Gastrocnemius medialis (tissue), 4 donors: ENCODE measurements around the gene RNF169. TPM values are rescaled to one million over a fixed set of nuclear protein-coding genes. Genes with fewer than 3 reads are reported as not detected.

Experiments
- ATAC-seq, 2 donors: fragments of 150-250 bp; one replicate each; pipeline ENCODE4 v1.9.1; 2016
- DNase-seq, 2 donors: peaks; one replicate each; pipeline ENCODE4 v3.0.0-alpha.2; 2019
- H3K27ac ChIP-seq, 4 donors: fragments of 200-600 bp; sonication (generic); 1 replicate in 1 of 4; 2 replicates in 3 of 4; pipeline ENCODE4 v1.5.1; 2016 to 2018; ENCODE audit warnings: mild to moderate bottlenecking in 2 of 4, moderate library complexity in 1 of 4
- H3K27me3 ChIP-seq, 3 donors: fragments of 200-600 bp; sonication (generic) in 2 of 3; 1 replicate in 1 of 3; 2 replicates in 2 of 3; pipeline versions ENCODE4 v1.5.1 to v1.6.0; 2016 to 2019; ENCODE audit warnings: mild to moderate bottlenecking in 1 of 3, moderate library complexity in 1 of 3
- H3K36me3 ChIP-seq, 2 donors: fragments of 200-600 bp; sonication (generic) in 1 of 2; one replicate each; pipeline ENCODE4 v1.5.1; 2017 to 2018
- H3K4me1 ChIP-seq, 2 donors: fragments of 200-600 bp; sonication (generic) in 1 of 2; one replicate each; pipeline ENCODE4 v1.5.1; 2016 to 2017; ENCODE audit warnings: mild to moderate bottlenecking in 2 of 2
- H3K4me3 ChIP-seq, 4 donors: fragments of 200-600 bp; sonication (generic) in 3 of 4; 1 replicate in 1 of 4; 2 replicates in 3 of 4; pipeline ENCODE4 v1.5.1; 2016 to 2019; ENCODE audit warnings: mild to moderate bottlenecking in 2 of 4
- H3K9me3 ChIP-seq, 3 donors: fragments of 200-600 bp; sonication (generic) in 2 of 3; 1 replicate in 1 of 3; 2 replicates in 2 of 3; pipeline ENCODE4 v1.5.1; 2016 to 2019
- CTCF ChIP-seq, 5 experiments: fragments of 450-650 bp in 3 of 5; fragments of 200-600 bp in 2 of 5; sonication (generic) in 2 of 5; IDR thresholded peaks in 4 of 5; conservative IDR thresholded peaks in 1 of 5; 1 replicate in 4 of 5; 2 replicates in 1 of 5; pipeline ENCODE4 v1.5.1; 2016 to 2019; ENCODE audit warnings: antibody characterized with exemption in 5 of 5, mild to moderate bottlenecking in 3 of 5, moderate library complexity in 3 of 5
- POLR2A ChIP-seq, 2 donors: fragments of 450-650 bp; IDR thresholded peaks; one replicate each; pipeline ENCODE4 v1.6.1; 2017; ENCODE audit warnings: antibody characterized with exemption in 2 of 2, mild to moderate bottlenecking in 2 of 2, moderate library complexity in 2 of 2
- in situ Hi-C, 4 donors: fragments of 200-750 bp; cut with MboI; loops; one replicate each; pipeline versions ENCODE4 v1.15.0 to v1.8.0; 2017; ENCODE audit warnings: low sequenced_read_pairs in 4 of 4
- intact Hi-C: fragments of 100-400 bp; cut with DNase I; formaldehyde crosslinking; loops from one replicate; pipeline ENCODE4 v1.15.1; 2023; ENCODE audit warnings: low total_unique reads
- total RNA-seq, 4 donors: library from RNA; depleted of rRNA; stranded (reverse); fragments of >200 nt; gene quantifications; one replicate each; pipeline versions ENCODE4 v1.1.0 to v1.2.3, GENCODE V29; 2016

RNF169 gene
- total RNA-seq, 4 donors from 2014 or later = 17.1 to 25.2 (median 21.0) TPM

- intact Hi-C loops = no loop called here
Observed at GRCh38 chr11:74703211-74703610, 45.4 kb upstream of the RNF169 start.

GRCh38 chr11:74707182-74707581 is 41.5 kb upstream of the RNF169 start:
- TF ChIP-seq CTCF (IDR thresholded peaks at IDR 0.05 in 4 of 5, conservative IDR thresholded peaks at IDR 0.05 in 1 of 5) (no peak), POLR2A (IDR thresholded peaks at IDR 0.05) (no peak)
- H3K27me3 ChIP-seq = no peaks in the 10 kb centered on the region
- no peaks in the 10 kb centered on the region for H3K9me3 ChIP-seq
- no peak for DNase-seq
- intact Hi-C loops (no loop called here), in situ Hi-C loops (no loop called here)
- no peaks in the 10 kb centered on the region for H3K4me1 ChIP-seq
- no peaks in the 10 kb centered on the region for H3K36me3 ChIP-seq
- no peak overlapping the region for H3K4me3 ChIP-seq
- no peak overlapping the region for H3K27ac ChIP-seq
- no peak for ATAC-seq

More at GRCh38 chr11:74703211-74703610, 45.4 kb upstream of the RNF169 start:
- Histone ChIP-seq H3K4me1 (no peaks in the 10 kb centered on the region), H3K27me3 (no peaks in the 10 kb centered on the region), H3K9me3 (no peaks in the 10 kb centered on the region), H3K4me3 (no peak overlapping the region), H3K36me3 (no peaks in the 10 kb centered on the region), H3K27ac (no peak overlapping the region)
- TF ChIP-seq CTCF (IDR thresholded peaks at IDR 0.05 in 4 of 5, conservative IDR thresholded peaks at IDR 0.05 in 1 of 5) (no peak), POLR2A (IDR thresholded peaks at IDR 0.05) (no peak)
- no peak for DNase-seq
- no peak for ATAC-seq
- in situ Hi-C loops = no loop called here

GRCh38 chr11:74707602-74708510 is 40.8 kb upstream of the RNF169 start:
- H3K27ac ChIP-seq = no peak overlapping the region
- no peaks in the 10 kb centered on the region for H3K36me3 ChIP-seq
- H3K4me3 ChIP-seq = no peak overlapping the region
- H3K27me3 ChIP-seq = no peaks in the 10 kb centered on the region
- H3K4me1 ChIP-seq = no peaks in the 10 kb centered on the region
- no peak for TF ChIP-seq POLR2A (IDR thresholded peaks at IDR 0.05)
- no peak for TF ChIP-seq CTCF (IDR thresholded peaks at IDR 0.05 in 4 of 5, conservative IDR thresholded peaks at IDR 0.05 in 1 of 5)
- ATAC-seq = no peak
- DNase-seq = no peak
- intact Hi-C loops = no loop called here
- in situ Hi-C loops = no loop called here
- no peaks in the 10 kb centered on the region for H3K9me3 ChIP-seq

GRCh38 chr11:74709175-74709574 is 39.5 kb upstream of the RNF169 start:
- in situ Hi-C loops (no loop called here), intact Hi-C loops (no loop called here)
- H3K4me3 ChIP-seq = no peak overlapping the region
- H3K27me3 ChIP-seq = no peaks in the 10 kb centered on the region
- TF ChIP-seq POLR2A (IDR thresholded peaks at IDR 0.05) (no peak), CTCF (IDR thresholded peaks at IDR 0.05 in 4 of 5, conservative IDR thresholded peaks at IDR 0.05 in 1 of 5) (no peak)
- no peaks in the 10 kb centered on the region for H3K9me3 ChIP-seq
- ATAC-seq = no peak
- no peak for DNase-seq
- no peak overlapping the region for H3K27ac ChIP-seq
- H3K4me1 ChIP-seq = no peaks in the 10 kb centered on the region
- H3K36me3 ChIP-seq = no peaks in the 10 kb centered on the region
